ENCODE results near the gene C9orf57. TPM values are rescaled to one million over a fixed set of nuclear protein-coding genes. Genes with fewer than 3 reads are reported as not detected.
"Not testable (repeated sequence)": the region's sequence is repeated elsewhere in the genome, so short reads cannot be mapped to it uniquely, and the experiment has no call there.

Gene C9orf57, protein sequence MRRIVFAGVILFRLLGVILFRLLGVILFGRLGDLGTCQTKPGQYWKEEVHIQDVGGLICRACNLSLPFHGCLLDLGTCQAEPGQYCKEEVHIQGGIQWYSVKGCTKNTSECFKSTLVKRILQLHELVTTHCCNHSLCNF
- polyA plus RNA-seq: not detected
- long read RNA-seq, donor 1: 0 reads
- long read RNA-seq, donor 2: 0 reads
- long read RNA-seq, donor 3: 0 reads
- long read RNA-seq, donor 4: 0 reads
- long read RNA-seq, donor 5: 0 reads
- long read RNA-seq, donor 6: 0 reads
- long read RNA-seq, donor 7: 0 reads
- long read RNA-seq, donor 8: 0 reads
- long read RNA-seq, donor 9: 0 reads
- long read RNA-seq, donor 10: 0 reads

DNA sequence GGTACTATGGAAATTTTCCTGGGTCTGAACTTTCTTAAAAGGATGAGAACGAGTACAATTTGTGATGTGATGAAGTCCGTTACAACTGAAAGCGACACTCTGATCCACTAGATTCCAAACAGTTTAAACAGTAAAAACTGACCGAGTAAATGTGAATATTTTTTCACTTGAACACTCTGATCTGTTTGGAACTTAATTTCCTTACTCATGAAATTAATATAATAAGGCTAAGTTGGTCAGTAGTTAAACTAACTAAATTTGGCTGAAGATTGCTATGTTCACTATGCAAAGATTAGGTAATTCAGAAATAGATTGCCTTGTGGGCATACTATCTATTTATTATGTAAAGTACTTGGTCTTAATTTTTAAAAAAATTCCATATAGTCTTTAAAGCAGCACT lies at the start of gene C9orf57:
TSS of gene C9orf57 (minus strand) at position 101 of the 400 bp plus-strand sequence. CDS start 1,282 bp downstream, outside the sequence.
- H3K4me1 ChIP-seq (ENCODE audit: control insufficient read depth in 3 of 3, insufficient read depth in 2 of 3, low read depth in 1 of 3, low read length in 2 of 3): no peaks in the 10 kb centered on the region
- 92 to 95% (median 94%) methylated on average over 4 of the region's 4 CpGs for WGBS, 3 donors
- DNase-seq: no peak
- no peaks in the 10 kb centered on the region for H3K9me3 ChIP-seq (ENCODE audit: control insufficient read depth in 2 of 2, insufficient read depth in 1 of 2, low read depth in 1 of 2, low read length in 1 of 2)
- H3K4me3 ChIP-seq (ENCODE audit: low read depth in 1 of 3, low read length in 3 of 3): no peak within 1 kb of the TSS
- FAIRE-seq: no peak
- no peaks in the 10 kb centered on the region for H3K36me3 ChIP-seq (ENCODE audit: control insufficient read depth in 3 of 3, insufficient read depth in 2 of 3, low read depth in 1 of 3, low read length in 3 of 3)
- H3K27me3 ChIP-seq (ENCODE audit: control insufficient read depth in 3 of 3, insufficient read depth in 3 of 3, low read length in 3 of 3): no peaks in the 10 kb centered on the region
- H3K27ac ChIP-seq (ENCODE audit: low read depth in 1 of 3, low read length in 2 of 3): no peak within 1 kb of the TSS

DNA sequence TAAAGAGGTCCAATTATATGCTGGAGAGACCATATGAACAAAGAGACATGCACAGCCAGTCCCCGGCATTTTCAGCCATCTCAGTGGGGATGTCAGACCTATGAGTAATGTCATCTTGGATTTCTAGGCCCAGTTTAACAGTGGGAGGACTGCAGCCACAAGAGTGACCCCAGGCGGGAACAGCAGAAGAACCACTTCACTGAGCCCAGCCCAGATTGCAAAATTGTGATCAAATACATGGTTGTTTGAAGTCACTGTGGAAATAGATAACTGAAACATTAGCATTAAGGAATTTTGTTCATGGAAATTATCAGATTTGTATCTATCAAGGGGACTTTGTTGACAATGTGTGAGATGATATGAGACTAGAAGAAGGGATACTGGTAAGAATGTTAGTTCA lies 42.1 kb upstream of the C9orf57 start:
- DNase-seq (no peak), FAIRE-seq (no peak)
- H3K36me3 ChIP-seq (ENCODE audit: control insufficient read depth in 3 of 3, insufficient read depth in 2 of 3, low read depth in 1 of 3, low read length in 3 of 3): no peaks in the 10 kb centered on the region
- H3K4me3 ChIP-seq (ENCODE audit: low read depth in 1 of 3, low read length in 3 of 3): no peak overlapping the region
- H3K27ac ChIP-seq (ENCODE audit: low read depth in 1 of 3, low read length in 2 of 3): no peak overlapping the region
- H3K4me1 ChIP-seq (ENCODE audit: control insufficient read depth in 3 of 3, insufficient read depth in 2 of 3, low read depth in 1 of 3, low read length in 2 of 3): no peaks in the 10 kb centered on the region
- no peaks in the 10 kb centered on the region for H3K27me3 ChIP-seq (ENCODE audit: control insufficient read depth in 3 of 3, insufficient read depth in 3 of 3, low read length in 3 of 3)
- H3K9me3 ChIP-seq (ENCODE audit: control insufficient read depth in 2 of 2, insufficient read depth in 1 of 2, low read depth in 1 of 2, low read length in 1 of 2): peaks cover 0 to 8% of the 10 kb centered on the region in 2 donors
- 92% methylated on average over 2 of the region's 2 CpGs for WGBS, 3 donors

DNA sequence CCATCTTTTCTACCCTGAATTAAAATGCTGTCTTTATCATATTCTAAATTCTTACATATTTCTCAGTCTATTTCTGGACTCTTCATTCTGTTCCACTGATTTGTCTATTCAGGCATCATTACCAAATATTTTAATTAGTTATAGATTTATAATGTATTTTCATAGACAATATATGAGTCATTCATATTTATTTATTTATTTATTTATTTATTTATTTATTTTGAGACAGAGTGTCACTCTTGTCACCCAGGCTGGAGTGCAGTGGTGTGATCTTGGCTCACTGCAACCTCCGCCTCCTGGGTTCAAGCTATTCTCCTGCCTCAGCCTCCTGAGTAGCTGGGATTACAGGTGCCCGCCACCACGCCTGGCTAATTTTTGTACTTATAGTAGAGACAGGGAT lies 35.1 kb upstream of the C9orf57 start:
- H3K27ac ChIP-seq (ENCODE audit: low read depth in 1 of 3, low read length in 2 of 3); H3K4me1 ChIP-seq (ENCODE audit: control insufficient read depth in 3 of 3, insufficient read depth in 2 of 3, low read depth in 1 of 3, low read length in 2 of 3); H3K9me3 ChIP-seq (ENCODE audit: control insufficient read depth in 2 of 2, insufficient read depth in 1 of 2, low read depth in 1 of 2, low read length in 1 of 2); FAIRE-seq; H3K36me3 ChIP-seq (ENCODE audit: control insufficient read depth in 3 of 3, insufficient read depth in 2 of 3, low read depth in 1 of 3, low read length in 3 of 3); DNase-seq; H3K27me3 ChIP-seq (ENCODE audit: control insufficient read depth in 3 of 3, insufficient read depth in 3 of 3, low read length in 3 of 3); H3K4me3 ChIP-seq (ENCODE audit: low read depth in 1 of 3, low read length in 3 of 3): not testable (repeated sequence)
- WGBS, 3 donors: 67 to 88% (median 81%) methylated on average over 3 of the region's 3 CpGs

DNA sequence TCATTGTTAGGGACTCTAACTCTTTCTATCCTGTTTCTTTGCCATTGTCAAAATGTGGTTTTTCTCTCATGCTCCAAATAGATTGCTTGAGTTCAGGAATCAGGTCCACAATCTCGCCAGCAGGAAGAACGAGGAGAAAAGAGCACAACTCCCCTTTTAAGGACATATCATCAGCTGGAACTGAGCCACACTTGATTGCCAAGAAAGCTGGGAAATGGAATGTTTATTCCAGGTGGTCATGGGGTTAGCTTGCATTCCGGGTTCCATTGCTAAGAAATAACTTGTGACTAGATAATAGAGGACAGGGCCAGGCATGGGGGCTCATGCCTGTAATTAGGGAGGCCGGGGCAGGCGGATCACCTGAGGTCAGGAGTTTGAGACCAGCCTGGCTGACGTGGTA lies 32.4 kb upstream of the C9orf57 start:
- H3K27me3 ChIP-seq (ENCODE audit: control insufficient read depth in 3 of 3, insufficient read depth in 3 of 3, low read length in 3 of 3): no peaks in the 10 kb centered on the region
- no peaks in the 10 kb centered on the region for H3K4me1 ChIP-seq (ENCODE audit: control insufficient read depth in 3 of 3, insufficient read depth in 2 of 3, low read depth in 1 of 3, low read length in 2 of 3)
- H3K36me3 ChIP-seq (ENCODE audit: control insufficient read depth in 3 of 3, insufficient read depth in 2 of 3, low read depth in 1 of 3, low read length in 3 of 3): no peaks in the 10 kb centered on the region
- H3K27ac ChIP-seq (ENCODE audit: low read depth in 1 of 3, low read length in 2 of 3): no peak overlapping the region
- DNase-seq: no peak
- 66 to 78% (median 77%) methylated on average over 6 of the region's 6 CpGs for WGBS, 3 donors
- FAIRE-seq: no peak
- peaks cover 0 to 2% of the 10 kb centered on the region in 2 donors for H3K9me3 ChIP-seq (ENCODE audit: control insufficient read depth in 2 of 2, insufficient read depth in 1 of 2, low read depth in 1 of 2, low read length in 1 of 2)
- no peak overlapping the region for H3K4me3 ChIP-seq (ENCODE audit: low read depth in 1 of 3, low read length in 3 of 3)

DNA sequence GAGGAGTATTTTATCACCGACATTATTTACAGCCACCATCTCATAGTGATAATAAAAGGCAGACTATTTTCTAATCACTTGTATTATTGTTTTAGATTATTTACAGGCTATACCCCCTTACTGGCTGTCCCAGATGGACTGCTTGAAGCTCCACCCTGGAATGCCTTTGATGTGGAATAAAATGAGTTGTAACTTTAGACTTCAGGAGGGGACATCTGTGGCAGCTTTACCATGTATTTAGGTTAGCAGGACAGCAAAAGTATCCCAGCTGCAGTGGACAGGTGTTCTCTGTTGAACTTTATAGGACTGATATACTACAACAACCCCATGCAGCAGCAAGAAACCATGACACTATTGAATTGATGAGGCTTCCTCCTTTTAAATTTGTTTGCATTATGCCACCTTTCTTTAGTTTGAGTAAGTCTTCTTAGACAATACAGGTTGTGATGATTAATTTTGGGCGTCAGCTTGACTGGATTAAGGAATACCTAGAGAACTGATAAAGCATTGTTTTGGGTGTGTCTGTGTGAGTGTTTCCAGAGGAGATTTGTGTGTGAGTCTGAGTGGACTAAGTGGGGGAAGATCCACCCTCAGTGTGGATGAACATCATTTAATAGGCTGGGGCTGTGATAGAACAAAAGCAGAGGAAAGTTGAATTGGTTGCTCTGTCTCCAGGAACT lies 29.2 kb upstream of the C9orf57 start:
- DNase-seq: peak in 1 of 2 donors; percentile 42
- 13 to 54% (median 43%) methylated on average over 2 of the region's 2 CpGs for WGBS, 3 donors
- FAIRE-seq: no peak
- Histone ChIP-seq H3K36me3 (ENCODE audit: control insufficient read depth in 3 of 3, insufficient read depth in 2 of 3, low read depth in 1 of 3, low read length in 3 of 3) (no peaks in the 10 kb centered on the region), H3K9me3 (ENCODE audit: control insufficient read depth in 2 of 2, insufficient read depth in 1 of 2, low read depth in 1 of 2, low read length in 1 of 2) (no peaks in the 10 kb centered on the region), H3K4me3 (ENCODE audit: low read depth in 1 of 3, low read length in 3 of 3) (no peak overlapping the region), H3K27ac (ENCODE audit: low read depth in 1 of 3, low read length in 2 of 3) (no peak overlapping the region), H3K27me3 (ENCODE audit: control insufficient read depth in 3 of 3, insufficient read depth in 3 of 3, low read length in 3 of 3) (no peaks in the 10 kb centered on the region), H3K4me1 (ENCODE audit: control insufficient read depth in 3 of 3, insufficient read depth in 2 of 3, low read depth in 1 of 3, low read length in 2 of 3) (no peaks in the 10 kb centered on the region)

DNA sequence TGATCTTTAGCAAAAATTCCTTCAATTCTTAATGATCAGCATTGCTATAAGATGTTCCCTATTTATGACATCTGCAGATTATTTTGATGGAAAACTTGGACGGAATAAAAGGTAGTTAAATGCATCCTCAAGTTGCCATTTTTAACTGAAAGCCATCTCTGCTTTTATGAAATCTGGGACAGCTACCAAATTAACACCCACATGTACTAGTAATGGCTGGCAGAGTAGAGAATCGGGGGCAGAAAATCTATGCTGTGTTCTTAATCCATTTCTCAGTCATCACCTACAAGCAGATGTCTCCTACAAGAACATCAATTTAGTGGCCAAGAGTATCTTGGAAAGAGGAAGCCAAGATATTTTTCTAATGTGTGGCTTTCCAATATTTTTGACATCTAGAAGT lies 22.1 kb upstream of the C9orf57 start:
- FAIRE-seq: no peak
- H3K36me3 ChIP-seq (ENCODE audit: control insufficient read depth in 3 of 3, insufficient read depth in 2 of 3, low read depth in 1 of 3, low read length in 3 of 3): no peaks in the 10 kb centered on the region
- no peak overlapping the region for H3K27ac ChIP-seq (ENCODE audit: low read depth in 1 of 3, low read length in 2 of 3)
- H3K4me3 ChIP-seq (ENCODE audit: low read depth in 1 of 3, low read length in 3 of 3): no peak overlapping the region
- H3K4me1 ChIP-seq (ENCODE audit: control insufficient read depth in 3 of 3, insufficient read depth in 2 of 3, low read depth in 1 of 3, low read length in 2 of 3): no peaks in the 10 kb centered on the region
- no peak for DNase-seq
- WGBS, 3 donors: 86 to 90% (median 88%) methylated on average over 2 of the region's 2 CpGs
- H3K9me3 ChIP-seq (ENCODE audit: control insufficient read depth in 2 of 2, insufficient read depth in 1 of 2, low read depth in 1 of 2, low read length in 1 of 2): no peaks in the 10 kb centered on the region
- H3K27me3 ChIP-seq (ENCODE audit: control insufficient read depth in 3 of 3, insufficient read depth in 3 of 3, low read length in 3 of 3): no peaks in the 10 kb centered on the region

DNA sequence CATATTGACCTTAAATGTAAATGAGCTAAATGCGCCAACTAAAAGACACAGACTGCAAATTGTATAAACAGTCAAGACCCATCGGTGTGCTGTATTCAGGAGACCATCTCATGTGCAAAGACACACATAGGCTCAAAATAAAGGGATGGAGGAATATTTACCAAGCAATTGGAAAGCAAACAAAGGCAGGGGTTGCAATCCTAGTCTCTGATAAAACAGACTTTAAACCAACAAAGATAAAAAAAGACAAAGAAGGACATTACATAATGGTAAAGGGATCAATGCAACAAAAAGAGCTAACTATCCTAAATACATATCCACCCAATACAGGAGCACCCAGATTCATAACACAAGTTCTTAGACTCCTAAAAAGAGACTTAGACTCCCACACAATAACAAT lies 14.3 kb upstream of the C9orf57 start:
- not testable (repeated sequence) for FAIRE-seq; DNase-seq; H3K27ac ChIP-seq (ENCODE audit: low read depth in 1 of 3, low read length in 2 of 3); H3K27me3 ChIP-seq (ENCODE audit: control insufficient read depth in 3 of 3, insufficient read depth in 3 of 3, low read length in 3 of 3); H3K4me1 ChIP-seq (ENCODE audit: control insufficient read depth in 3 of 3, insufficient read depth in 2 of 3, low read depth in 1 of 3, low read length in 2 of 3); H3K4me3 ChIP-seq (ENCODE audit: low read depth in 1 of 3, low read length in 3 of 3); H3K36me3 ChIP-seq (ENCODE audit: control insufficient read depth in 3 of 3, insufficient read depth in 2 of 3, low read depth in 1 of 3, low read length in 3 of 3); H3K9me3 ChIP-seq (ENCODE audit: control insufficient read depth in 2 of 2, insufficient read depth in 1 of 2, low read depth in 1 of 2, low read length in 1 of 2)
- WGBS, 3 donors: 83 to 88% (median 83%) methylated on average over 2 of the region's 2 CpGs

DNA sequence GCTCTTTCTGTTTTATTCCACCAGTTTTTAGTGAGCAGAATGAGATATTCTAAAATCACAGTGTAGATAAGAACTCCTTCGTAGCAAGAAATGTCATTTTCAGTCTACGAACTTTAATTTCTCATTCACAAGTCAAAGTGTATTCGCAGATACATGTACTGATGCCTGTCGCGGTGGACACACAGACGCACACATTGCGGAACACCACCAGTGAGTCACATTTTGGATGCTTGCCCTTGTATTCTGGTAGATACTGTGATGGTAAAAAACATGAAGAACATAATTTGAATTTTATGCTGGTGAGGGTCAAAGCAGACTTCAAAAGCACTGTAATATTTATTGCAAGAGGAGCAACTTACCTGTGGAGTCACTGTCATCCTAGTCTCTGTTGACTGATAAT lies 4.7 kb upstream of the C9orf57 start:
- DNase-seq (no peak), FAIRE-seq (no peak)
- no peaks in the 10 kb centered on the region for H3K4me1 ChIP-seq (ENCODE audit: control insufficient read depth in 3 of 3, insufficient read depth in 2 of 3, low read depth in 1 of 3, low read length in 2 of 3)
- no peak overlapping the region for H3K27ac ChIP-seq (ENCODE audit: low read depth in 1 of 3, low read length in 2 of 3)
- H3K4me3 ChIP-seq (ENCODE audit: low read depth in 1 of 3, low read length in 3 of 3): no peak overlapping the region
- H3K27me3 ChIP-seq (ENCODE audit: control insufficient read depth in 3 of 3, insufficient read depth in 3 of 3, low read length in 3 of 3): no peaks in the 10 kb centered on the region
- 72 to 84% (median 83%) methylated on average over 7 of the region's 7 CpGs for WGBS, 3 donors
- no peaks in the 10 kb centered on the region for H3K36me3 ChIP-seq (ENCODE audit: control insufficient read depth in 3 of 3, insufficient read depth in 2 of 3, low read depth in 1 of 3, low read length in 3 of 3)
- no peaks in the 10 kb centered on the region for H3K9me3 ChIP-seq (ENCODE audit: control insufficient read depth in 2 of 2, insufficient read depth in 1 of 2, low read depth in 1 of 2, low read length in 1 of 2)
